HepG2 (cell line): ENCODE results near the gene DNAJC5. TPM values are rescaled to one million over a fixed set of nuclear protein-coding genes. Genes with fewer than 3 reads are reported as not detected.
A peak's percentile ranks its signal among the peaks of the same experiment; 100 is the strongest.

Source experiments
- ATF7 ChIP-seq, 2 experiments: fragments of 450-650 bp in 1 of 2; sonication (generic) in 1 of 2; formaldehyde crosslinking in 1 of 2; IDR thresholded peaks; 2 replicates each; pipeline versions ENCODE4 v1.4.0 to v1.6.1; 2016 to 2020; ENCODE audit warnings: antibody characterized with exemption in 1 of 2, mild to moderate bottlenecking in 1 of 2, missing genetic modification reagents in 1 of 2
- CENPX ChIP-seq: sonication (generic); formaldehyde crosslinking; IDR thresholded peaks from 2 replicates; pipeline ENCODE4 v1.9.0; 2021; ENCODE audit warnings: mild to moderate bottlenecking, missing genetic modification reagents, moderate library complexity
- ELF4 ChIP-seq: sonication (generic); formaldehyde crosslinking; IDR thresholded peaks from 2 replicates; pipeline ENCODE4 v1.5.0; 2020; ENCODE audit warnings: missing genetic modification reagents, mild to moderate bottlenecking, moderate library complexity, borderline replicate concordance
- KLF12 ChIP-seq: sonication (generic); formaldehyde crosslinking; IDR thresholded peaks from 2 replicates; pipeline ENCODE4 v1.4.0; 2020; ENCODE audit warnings: missing genetic modification reagents, borderline replicate concordance
- KLF6 ChIP-seq: IDR thresholded peaks from 2 replicates; pipeline ENCODE4 v1.8.0; 2016; ENCODE audit warnings: missing biosample characterization, missing genetic modification reagents
- MED1 ChIP-seq: sonication (generic); formaldehyde crosslinking; IDR thresholded peaks from 2 replicates; pipeline ENCODE4 v1.4.0; 2020; ENCODE audit warnings: missing genetic modification reagents
- MXI1 ChIP-seq: IDR thresholded peaks from 3 replicates; pipeline ENCODE4 v1.6.1; 2012; ENCODE audit warnings: low read depth, low read length, inconsistent platforms, borderline replicate concordance
- MYC ChIP-seq: sonication (generic); formaldehyde crosslinking; IDR thresholded peaks from 2 replicates; pipeline ENCODE4 v1.9.0; 2021; ENCODE audit warnings: missing genetic modification reagents, borderline replicate concordance
- POLR2AphosphoS2 ChIP-seq: IDR thresholded peaks from 2 replicates; pipeline ENCODE4 v1.6.1; 2011; ENCODE audit warnings: low read depth, low read length, improper control_type of control experiment
- REL ChIP-seq: sonication (generic); formaldehyde crosslinking; conservative IDR thresholded peaks from 2 replicates; pipeline ENCODE4 v1.8.0; 2022; ENCODE audit warnings: mild to moderate bottlenecking, missing genetic modification reagents, moderate library complexity
- SPEN ChIP-seq: sonication (generic); formaldehyde crosslinking; IDR thresholded peaks from 2 replicates; pipeline ENCODE4 v1.5.1; 2020; ENCODE audit warnings: low read depth, mild to moderate bottlenecking, missing genetic modification reagents
- ZC3H4 ChIP-seq: sonication (generic); formaldehyde crosslinking; IDR thresholded peaks from 2 replicates; pipeline ENCODE4 v1.4.0; 2020; ENCODE audit warnings: missing genetic modification reagents, borderline replicate concordance
- ZNF331 ChIP-seq: sonication (generic); formaldehyde crosslinking; IDR thresholded peaks from 2 replicates; pipeline ENCODE4 v1.4.0; 2020; ENCODE audit warnings: missing genetic modification reagents
- ZNF577 ChIP-seq: sonication (generic); formaldehyde crosslinking; IDR thresholded peaks from 2 replicates; pipeline ENCODE4 v1.4.0; 2020; ENCODE audit warnings: mild to moderate bottlenecking, low read depth, missing genetic modification reagents, borderline replicate concordance
- polyA plus RNA-seq, 8 experiments: library from polyadenylated mRNA; depleted of rRNA in 3 of 8; stranded (reverse) in 7 of 8; unstranded in 1 of 8; fragments of >200 nt; fragmentation: Illumina TruSeq in 4 of 8; extraction: Trizol in 4 of 8; gene quantifications; 2 replicates each; pipeline versions ENCODE4 v1.2.1 to v1.2.3, GENCODE V29; 2011 to 2016; ENCODE audit warnings: low read depth in 4 of 8, missing spikeins in 1 of 8, mixed read lengths in 1 of 8; ENCODE audit not compliant: insufficient read depth in 1 of 8
- total RNA-seq, 5 experiments: library from RNA; depleted of rRNA; stranded (reverse); fragments of >200 nt; fragmentation: Illumina TruSeq; extraction: Trizol; gene quantifications; 2 replicates each; pipeline ENCODE4 v1.2.3, GENCODE V29; 2016; ENCODE audit warnings: low read depth in 1 of 5
- TF ChIP-seq, protein P1 (sequence below): IDR thresholded peaks from 2 replicates; pipeline ENCODE4 v1.6.1; 2016; ENCODE audit warnings: low read depth, missing genetic modification reagents, missing compliant biosample characterization
- TF ChIP-seq, protein P2 (sequence below): sonication (generic); formaldehyde crosslinking; IDR thresholded peaks from 2 replicates; pipeline ENCODE4 v1.4.0; 2020; ENCODE audit warnings: missing genetic modification reagents, borderline replicate concordance
- TF ChIP-seq, protein P3 (sequence below): sonication (generic); formaldehyde crosslinking; IDR thresholded peaks from 2 replicates; pipeline ENCODE4 v1.4.0; 2020; ENCODE audit warnings: missing genetic modification reagents
- TF ChIP-seq, protein P4 (sequence below): sonication (generic); formaldehyde crosslinking; IDR thresholded peaks from 2 replicates; pipeline ENCODE4 v1.4.0; 2020; ENCODE audit warnings: missing genetic modification reagents

The DNAJC5 gene
- total and polyA plus RNA-seq, 2 of the 13 experiments (the other 11 are each of a cell fraction or from before 2014, with no cell fraction given) = 42.8 to 64.5 TPM

DNA sequence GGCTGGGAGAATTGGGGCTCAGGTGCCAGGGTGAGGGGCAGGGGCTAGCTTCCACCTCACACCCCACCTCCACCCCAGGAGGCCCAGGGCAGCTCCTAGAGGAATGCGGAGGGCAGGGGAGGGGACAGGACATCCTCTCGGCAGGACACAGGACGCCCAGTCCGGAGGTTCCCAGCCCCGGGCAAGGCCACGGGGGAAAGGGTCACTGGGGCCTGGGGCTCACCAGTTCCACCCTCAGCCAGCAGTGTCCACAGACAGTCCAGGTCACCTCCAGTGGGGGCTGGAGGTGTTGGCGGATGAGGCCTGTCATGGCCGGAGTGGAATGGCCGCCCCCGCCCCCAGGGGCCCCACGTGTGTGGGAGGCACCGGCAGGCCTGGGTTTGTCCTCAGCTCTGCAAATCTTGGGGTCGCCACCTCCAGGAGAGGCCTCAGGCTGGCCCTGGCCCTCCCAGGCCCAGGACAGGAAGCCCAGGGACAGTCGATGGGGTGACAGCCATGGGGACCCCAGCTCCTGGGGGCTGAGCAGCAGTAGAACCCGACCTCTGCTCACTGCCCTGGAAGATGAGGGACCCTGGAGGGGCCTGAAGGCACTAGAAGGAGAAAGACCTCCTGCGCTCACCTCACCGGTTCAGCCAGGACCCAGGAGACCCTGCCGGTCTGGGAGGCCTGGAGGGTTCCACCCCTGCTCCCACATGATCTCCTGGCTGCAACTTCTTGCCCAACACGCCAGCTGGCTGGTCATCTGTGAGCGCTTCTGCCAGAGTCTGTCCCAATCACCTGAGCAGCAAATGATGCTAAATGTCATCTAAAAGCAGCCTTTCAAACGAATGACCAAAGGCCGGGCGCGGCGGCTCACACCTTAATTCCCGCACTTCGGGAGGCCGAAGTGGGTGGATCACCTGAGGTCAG lies 46.7 kb upstream of the DNAJC5 start (continued):
- no peak for TF ChIP-seq ATF7 (IDR thresholded peaks at IDR 0.05)
- TF ChIP-seq ATF7 (CRISPR knock-in tag; IDR thresholded peaks at IDR 0.05) = no peak
- TF ChIP-seq, protein P1, sequence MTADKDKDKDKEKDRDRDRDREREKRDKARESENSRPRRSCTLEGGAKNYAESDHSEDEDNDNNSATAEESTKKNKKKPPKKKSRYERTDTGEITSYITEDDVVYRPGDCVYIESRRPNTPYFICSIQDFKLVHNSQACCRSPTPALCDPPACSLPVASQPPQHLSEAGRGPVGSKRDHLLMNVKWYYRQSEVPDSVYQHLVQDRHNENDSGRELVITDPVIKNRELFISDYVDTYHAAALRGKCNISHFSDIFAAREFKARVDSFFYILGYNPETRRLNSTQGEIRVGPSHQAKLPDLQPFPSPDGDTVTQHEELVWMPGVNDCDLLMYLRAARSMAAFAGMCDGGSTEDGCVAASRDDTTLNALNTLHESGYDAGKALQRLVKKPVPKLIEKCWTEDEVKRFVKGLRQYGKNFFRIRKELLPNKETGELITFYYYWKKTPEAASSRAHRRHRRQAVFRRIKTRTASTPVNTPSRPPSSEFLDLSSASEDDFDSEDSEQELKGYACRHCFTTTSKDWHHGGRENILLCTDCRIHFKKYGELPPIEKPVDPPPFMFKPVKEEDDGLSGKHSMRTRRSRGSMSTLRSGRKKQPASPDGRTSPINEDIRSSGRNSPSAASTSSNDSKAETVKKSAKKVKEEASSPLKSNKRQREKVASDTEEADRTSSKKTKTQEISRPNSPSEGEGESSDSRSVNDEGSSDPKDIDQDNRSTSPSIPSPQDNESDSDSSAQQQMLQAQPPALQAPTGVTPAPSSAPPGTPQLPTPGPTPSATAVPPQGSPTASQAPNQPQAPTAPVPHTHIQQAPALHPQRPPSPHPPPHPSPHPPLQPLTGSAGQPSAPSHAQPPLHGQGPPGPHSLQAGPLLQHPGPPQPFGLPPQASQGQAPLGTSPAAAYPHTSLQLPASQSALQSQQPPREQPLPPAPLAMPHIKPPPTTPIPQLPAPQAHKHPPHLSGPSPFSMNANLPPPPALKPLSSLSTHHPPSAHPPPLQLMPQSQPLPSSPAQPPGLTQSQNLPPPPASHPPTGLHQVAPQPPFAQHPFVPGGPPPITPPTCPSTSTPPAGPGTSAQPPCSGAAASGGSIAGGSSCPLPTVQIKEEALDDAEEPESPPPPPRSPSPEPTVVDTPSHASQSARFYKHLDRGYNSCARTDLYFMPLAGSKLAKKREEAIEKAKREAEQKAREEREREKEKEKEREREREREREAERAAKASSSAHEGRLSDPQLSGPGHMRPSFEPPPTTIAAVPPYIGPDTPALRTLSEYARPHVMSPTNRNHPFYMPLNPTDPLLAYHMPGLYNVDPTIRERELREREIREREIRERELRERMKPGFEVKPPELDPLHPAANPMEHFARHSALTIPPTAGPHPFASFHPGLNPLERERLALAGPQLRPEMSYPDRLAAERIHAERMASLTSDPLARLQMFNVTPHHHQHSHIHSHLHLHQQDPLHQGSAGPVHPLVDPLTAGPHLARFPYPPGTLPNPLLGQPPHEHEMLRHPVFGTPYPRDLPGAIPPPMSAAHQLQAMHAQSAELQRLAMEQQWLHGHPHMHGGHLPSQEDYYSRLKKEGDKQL (CRISPR knock-in tag) = no peak
- TF ChIP-seq KLF12 (CRISPR knock-in tag) = no peak
- no peak for TF ChIP-seq MXI1
- TF ChIP-seq ZNF577 (CRISPR knock-in tag) = no peak
- TF ChIP-seq CENPX (CRISPR knock-in tag) = no peak
- no peak for TF ChIP-seq SPEN (CRISPR knock-in tag)
- TF ChIP-seq ELF4 (CRISPR knock-in tag) = no peak
- no peak for TF ChIP-seq POLR2AphosphoS2
- 0 out of 2 replicates have a peak, but pooled peaks have one; percentile 28 for TF ChIP-seq KLF6
- TF ChIP-seq, protein P2, sequence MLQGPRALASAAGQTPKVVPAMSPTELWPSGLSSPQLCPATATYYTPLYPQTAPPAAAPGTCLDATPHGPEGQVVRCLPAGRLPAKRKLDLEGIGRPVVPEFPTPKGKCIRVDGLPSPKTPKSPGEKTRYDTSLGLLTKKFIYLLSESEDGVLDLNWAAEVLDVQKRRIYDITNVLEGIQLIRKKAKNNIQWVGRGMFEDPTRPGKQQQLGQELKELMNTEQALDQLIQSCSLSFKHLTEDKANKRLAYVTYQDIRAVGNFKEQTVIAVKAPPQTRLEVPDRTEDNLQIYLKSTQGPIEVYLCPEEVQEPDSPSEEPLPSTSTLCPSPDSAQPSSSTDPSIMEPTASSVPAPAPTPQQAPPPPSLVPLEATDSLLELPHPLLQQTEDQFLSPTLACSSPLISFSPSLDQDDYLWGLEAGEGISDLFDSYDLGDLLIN = 0 out of 2 replicates have a peak, but pooled peaks have one; percentile 2
- TF ChIP-seq REL (CRISPR knock-in tag) = no peak
- 0 out of 2 replicates have a peak, but pooled peaks have one; percentile 20 for TF ChIP-seq MED1 (CRISPR knock-in tag)
- TF ChIP-seq, protein P3, sequence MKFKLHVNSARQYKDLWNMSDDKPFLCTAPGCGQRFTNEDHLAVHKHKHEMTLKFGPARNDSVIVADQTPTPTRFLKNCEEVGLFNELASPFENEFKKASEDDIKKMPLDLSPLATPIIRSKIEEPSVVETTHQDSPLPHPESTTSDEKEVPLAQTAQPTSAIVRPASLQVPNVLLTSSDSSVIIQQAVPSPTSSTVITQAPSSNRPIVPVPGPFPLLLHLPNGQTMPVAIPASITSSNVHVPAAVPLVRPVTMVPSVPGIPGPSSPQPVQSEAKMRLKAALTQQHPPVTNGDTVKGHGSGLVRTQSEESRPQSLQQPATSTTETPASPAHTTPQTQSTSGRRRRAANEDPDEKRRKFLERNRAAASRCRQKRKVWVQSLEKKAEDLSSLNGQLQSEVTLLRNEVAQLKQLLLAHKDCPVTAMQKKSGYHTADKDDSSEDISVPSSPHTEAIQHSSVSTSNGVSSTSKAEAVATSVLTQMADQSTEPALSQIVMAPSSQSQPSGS (CRISPR knock-in tag) = peak; percentile 20; the same call in 1 of the 2 replicates
- TF ChIP-seq ZNF331 (CRISPR knock-in tag) = no peak
- TF ChIP-seq, protein P4, sequence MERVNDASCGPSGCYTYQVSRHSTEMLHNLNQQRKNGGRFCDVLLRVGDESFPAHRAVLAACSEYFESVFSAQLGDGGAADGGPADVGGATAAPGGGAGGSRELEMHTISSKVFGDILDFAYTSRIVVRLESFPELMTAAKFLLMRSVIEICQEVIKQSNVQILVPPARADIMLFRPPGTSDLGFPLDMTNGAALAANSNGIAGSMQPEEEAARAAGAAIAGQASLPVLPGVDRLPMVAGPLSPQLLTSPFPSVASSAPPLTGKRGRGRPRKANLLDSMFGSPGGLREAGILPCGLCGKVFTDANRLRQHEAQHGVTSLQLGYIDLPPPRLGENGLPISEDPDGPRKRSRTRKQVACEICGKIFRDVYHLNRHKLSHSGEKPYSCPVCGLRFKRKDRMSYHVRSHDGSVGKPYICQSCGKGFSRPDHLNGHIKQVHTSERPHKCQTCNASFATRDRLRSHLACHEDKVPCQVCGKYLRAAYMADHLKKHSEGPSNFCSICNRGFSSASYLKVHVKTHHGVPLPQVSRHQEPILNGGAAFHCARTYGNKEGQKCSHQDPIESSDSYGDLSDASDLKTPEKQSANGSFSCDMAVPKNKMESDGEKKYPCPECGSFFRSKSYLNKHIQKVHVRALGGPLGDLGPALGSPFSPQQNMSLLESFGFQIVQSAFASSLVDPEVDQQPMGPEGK (CRISPR knock-in tag) = no peak; the same call in 1 of the 2 replicates
- peak; percentile 68; the same call in 1 of the 2 replicates for TF ChIP-seq MYC
- TF ChIP-seq ZC3H4 (CRISPR knock-in tag) = 0 out of 2 replicates have a peak, but pooled peaks have one; percentile 10
